HG02840 (cell line): ENCODE data around the gene CUL5.

Experiments used
- ATAC-seq: cut with Tn5 transposase; IDR thresholded peaks from one replicate; pipeline ENCODE4 v1.9.1; 2021; ENCODE audit warnings: mild to moderate bottlenecking, moderate library complexity, moderate number of reproducible peaks; ENCODE audit not compliant: unreplicated experiment, low FRiP score

The CUL5 gene

DNA sequence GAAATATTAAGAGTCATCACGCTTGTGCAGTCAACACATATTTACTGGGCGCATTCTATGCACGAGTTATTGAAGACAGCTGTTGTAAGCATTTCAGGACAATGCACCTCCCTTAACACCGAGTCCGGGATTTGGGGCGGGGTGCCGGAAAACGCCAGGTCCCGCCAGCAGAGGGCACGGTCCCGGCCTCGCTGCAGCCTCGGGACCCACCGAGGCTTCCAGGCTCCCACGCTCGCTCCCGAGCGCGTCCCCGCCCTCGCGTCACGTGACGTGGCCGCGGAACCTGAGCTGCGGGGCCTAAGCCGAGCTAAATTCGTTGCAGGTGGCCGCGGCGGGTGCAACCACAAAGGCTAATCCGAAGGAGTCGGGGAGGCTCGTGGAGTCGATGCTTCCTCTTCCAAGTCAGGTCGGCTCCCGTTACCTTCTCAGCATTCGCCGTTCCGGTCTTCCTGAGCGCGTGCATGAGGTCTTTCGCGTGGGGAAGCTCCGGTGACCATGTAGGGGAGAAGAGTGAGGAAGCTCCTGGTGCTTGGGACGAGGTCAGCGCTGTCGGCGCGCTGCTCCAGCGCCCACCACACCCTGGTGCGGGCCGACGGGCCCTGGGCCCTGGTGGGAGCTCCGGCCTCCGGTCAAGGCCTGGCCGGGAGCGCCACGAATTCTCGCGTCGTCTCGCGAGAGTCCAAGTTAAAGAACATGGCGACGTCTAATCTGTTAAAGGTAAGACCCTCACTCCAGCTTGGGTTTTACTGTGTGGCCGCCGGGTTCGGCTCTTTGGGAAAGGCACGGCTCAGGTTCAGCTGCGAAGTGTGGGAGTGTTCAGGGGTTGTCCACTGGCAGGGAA, at the start of gene CUL5:
TSS of gene CUL5 (plus strand) at position 243 of the 841 bp plus-strand sequence. CDS start at position 694, 451 bp downstream.
- peak; percentile 90 for ATAC-seq

DNA sequence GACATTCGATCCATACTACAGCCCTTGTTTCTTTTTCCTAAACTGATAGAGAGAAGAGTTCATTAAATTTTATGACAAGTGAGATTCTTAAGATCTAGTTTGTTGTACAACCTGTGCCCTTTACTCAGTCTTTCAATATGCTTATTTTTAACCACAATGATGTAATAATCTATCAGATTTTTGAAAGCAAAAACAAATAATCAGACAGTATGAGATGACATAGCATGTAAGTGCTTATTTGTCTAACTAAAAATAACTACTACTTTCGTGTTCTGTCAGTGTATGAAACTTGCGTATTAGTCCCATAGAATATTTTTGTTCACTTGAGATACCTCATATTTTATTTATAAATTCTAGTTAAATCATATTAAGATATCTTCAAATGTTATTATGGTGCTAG, 47.2 kb upstream of the CUL5 start:
- ATAC-seq, result no peak

DNA sequence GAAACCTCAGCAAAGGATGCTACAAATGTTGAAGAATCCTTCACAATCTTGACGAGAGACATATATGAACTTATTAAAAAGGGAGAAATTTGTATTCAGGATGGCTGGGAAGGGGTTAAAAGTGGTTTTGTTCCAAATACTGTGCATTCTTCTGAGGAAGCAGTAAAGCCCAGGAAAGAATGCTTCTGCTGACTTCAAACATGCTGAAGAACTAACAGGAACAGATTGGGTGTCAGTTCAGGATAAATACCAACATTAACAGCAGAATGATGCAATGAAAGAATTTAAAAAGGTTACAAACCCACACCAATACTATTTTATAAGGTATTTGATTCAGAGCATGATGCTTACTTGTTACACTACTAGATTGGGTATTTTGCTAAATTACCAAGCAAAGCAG, 46.5 kb upstream of the CUL5 start:
- ATAC-seq, result no peak

DNA sequence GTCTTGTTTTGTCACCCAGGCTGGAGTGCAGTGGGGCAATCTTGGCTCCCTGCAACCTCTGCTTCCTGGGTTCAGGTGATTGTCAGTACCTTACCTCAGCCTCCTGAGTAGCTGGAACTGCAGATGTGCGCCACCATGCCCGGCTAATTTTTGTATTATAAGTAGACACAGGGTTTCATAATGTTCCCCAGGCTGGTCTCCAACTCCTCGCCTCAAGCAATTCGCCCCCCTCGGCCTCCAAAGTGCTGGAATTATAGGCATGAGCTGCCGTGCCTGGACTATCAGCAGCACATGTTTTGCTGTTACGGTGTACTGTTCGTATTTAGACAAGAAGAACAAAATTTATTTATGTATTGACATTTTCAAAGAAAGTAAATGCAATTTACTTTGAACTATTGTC, 45.6 kb upstream of the CUL5 start:
- ATAC-seq, result no peak

DNA sequence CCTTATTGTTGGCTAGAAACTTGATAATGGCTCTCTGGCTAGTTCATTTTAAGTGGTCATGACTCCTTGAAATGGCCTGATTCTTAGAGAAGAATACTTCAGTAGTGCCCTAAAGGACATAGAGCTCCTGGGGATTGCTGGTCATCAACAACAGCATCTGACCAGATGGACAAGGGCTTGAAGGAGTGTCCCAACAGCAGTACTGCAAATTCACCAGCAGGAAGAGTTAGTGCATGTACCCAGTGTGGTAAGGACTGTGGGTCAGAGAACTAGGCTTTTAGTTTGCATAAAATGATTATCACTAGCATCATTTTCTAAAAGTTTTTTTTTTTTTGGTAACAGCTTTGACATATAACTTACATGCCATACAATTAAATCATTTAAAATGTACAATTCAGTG, 39.5 kb upstream of the CUL5 start:
- no peak for ATAC-seq

DNA sequence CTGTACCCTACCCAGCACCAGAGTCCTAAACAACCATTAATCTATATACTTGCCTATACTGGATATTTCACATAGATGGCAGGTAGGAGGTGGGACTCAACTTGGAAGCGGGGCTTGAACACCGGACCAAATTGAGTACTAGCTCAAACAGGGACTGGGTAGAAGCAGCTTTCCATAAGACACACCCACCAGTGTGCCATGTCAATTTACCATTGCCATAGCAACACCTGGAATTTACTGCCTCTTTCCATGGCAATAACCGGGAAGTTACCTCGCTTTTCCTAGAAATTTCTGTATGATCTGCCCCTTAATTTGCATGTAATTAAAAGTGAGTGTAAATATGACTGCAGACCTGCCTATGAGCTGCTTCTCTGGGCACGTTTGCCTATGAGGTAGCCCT, 38.6 kb upstream of the CUL5 start:
- ATAC-seq, result no peak

DNA sequence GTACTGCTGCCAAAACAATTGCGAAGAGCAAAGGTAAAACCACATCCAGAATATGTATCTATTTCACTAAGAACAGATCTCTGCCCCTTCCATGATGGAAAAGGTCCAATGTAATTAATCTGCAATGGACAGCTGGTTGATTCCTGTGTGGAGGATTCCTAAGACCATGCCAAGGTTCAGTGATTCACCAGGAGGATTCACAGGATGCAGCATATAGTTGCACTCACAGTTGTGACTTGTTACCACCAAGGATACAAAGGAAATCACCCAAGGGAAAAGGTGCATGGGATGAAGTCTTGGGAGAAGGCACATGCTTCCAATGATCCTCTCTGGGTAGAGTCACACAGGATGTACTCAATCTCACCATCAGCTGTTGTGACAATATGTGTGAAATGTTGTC, 35.1 kb upstream of the CUL5 start:
- no peak for ATAC-seq

DNA sequence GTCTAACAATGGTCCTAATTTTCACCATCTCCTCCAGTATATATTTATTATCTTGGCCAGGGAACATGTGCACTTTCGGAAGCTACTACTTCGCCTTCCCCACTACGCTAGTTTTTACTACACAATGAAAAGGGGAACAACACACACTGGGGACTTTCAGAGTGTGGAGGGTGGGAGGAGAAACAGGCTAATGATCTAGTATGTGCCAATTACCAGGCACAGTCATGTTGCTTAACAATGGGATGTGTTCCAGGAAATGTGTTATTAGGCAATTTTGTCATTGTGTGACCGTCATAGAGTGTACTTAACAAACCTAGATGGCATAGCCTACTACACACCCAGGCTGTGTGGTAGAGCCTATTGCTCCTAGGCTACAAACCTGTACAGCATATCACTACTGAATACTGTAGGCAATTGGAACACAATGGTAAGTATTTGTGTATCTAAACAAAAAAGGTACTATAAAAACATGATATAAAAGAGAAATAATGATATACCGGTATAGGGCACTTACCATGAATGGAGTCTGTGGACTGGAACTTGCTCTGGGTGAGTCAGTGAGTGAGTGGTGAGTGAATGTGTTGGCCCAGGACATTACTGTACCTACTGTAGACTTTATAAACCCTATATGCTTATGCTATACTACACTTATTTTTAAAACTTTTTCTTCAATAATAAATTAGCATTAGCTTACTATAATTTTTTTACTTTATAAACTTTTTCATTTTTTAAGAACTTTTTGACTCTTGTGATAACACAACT, 20.1 kb upstream of the CUL5 start:
- no peak for ATAC-seq

DNA sequence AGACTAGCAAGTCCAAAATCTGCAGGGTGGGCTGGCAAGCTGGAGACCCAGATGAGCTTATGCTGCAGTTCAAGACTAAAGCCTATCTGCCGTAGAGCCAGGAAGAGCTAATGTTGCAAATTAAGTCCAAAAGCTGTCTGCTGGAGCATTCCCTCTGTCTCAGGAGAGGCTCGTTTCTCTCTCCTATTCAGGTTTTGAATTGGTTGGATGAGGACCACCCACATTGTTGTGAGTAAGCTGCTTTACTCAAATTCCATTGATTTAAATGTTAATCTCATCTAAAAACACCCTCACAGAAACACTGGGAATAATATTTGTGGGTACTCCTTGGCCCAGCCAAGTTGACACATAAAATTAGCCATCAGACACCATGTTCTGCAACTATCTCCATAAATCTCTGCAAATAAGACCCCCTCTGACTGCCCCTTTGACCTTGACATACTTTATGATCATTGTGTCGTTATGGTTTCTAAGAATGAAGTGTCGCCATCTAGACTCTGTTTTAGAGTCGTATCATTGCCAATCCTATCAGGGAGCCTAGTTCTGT, 16.8 kb upstream of the CUL5 start:
- no peak for ATAC-seq

DNA sequence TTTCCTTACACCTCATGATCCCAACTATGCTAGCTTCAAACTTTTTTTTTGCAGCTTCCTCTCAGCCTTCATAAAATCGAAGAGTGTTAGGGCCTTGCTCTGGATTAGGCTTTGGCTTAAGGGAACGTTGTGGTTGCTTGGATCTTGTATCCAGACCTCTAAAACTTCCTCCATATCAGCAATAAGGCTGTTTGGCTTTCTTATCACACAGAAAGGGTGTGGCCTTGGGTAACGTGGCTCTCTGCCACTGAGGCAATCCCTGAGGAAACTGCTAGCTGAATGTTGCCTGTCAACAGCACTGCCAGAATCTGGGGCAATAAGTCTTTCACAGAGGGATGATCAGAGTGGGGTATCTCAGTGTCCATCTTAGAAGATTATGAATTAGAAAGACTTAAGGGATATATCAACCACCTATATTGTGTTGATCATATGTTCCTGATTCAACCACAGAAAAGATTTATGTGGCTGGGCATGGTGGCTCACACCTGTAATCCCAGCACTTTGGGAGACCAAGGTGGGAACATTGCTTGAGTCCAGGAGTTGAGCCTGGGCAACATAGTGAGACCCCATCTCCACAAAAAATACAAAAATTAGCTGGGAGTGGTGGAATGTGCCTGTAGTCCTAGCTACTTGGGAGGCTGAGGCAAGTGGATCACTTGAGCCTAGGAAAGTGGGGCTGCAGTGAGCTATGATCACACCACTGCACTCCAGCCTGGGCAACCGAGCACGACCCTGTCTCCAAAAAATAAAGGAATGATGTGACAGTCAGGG, 12.5 kb upstream of the CUL5 start:
- ATAC-seq, result no peak

DNA sequence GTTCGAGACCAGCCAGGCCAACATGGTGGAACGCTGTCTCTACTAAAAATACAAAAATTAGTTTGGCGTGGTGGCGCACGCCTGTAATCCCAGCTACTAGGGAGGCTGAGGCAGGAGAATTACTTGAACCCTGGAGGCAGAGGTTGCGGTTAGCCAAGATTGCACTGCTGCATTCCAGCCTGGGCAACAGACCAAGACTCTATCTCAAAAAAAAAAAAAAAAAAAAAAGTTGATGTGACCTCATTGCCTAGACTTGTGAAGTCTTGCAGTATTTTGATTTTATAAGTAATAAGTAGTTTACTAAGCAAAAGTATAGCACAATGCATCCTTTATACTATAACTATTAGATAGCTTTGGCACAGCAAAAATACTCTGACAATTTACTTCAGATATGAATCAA, 9.9 kb upstream of the CUL5 start:
- no peak for ATAC-seq

DNA sequence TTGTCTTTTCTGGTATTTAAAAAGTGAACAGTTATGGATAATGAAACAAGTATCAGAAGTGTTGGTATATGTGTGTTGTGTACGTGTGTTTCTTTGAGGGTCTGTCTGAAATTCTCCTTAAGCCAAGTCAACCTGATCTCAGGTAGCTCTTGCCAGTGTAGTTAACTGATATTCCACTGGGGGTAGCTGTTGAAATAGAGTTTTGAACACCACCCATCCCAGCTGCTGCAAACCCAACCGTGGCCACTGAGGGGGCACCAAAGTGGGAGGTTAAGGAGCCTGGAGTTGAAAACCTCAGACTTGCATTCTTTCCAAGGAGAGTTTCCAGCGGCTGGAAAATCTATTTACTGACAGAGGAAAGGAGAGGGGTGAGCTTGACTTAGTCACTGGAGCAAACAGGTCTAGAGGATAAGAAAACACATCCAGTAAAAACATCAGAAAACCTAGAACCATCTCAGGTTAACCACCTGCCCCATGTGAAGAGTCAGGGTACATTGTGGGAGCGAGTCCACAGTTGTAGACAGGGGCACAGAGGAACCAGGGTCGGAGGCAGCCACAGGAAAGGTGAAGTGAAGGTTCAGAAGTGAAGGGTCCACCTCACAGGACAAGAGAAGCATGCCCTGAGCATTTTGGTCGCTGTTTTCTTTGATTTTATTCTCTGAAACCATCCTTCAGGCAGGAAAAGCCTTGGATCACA, 8.8 kb upstream of the CUL5 start:
- peak; percentile 82 for ATAC-seq

DNA sequence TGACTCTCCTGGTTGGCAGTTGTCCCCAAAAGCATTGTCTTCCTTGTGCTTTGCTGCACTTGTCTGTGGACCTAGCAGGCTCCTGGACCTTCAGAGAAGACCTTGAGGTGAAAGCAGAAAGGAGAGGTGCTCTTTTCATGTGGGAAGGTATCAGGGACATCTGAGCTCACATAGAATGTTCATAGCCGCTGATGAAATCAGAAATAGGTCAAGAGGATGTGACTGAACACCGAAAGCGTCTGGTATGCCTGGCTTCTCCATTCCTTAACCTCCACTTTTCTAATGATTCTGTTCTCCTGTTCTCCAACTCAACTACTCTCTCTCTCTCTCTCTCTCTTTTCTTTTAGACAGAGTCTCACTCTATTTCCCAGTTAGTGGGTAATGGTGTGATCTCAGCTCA, 6.2 kb upstream of the CUL5 start:
- no peak for ATAC-seq

DNA sequence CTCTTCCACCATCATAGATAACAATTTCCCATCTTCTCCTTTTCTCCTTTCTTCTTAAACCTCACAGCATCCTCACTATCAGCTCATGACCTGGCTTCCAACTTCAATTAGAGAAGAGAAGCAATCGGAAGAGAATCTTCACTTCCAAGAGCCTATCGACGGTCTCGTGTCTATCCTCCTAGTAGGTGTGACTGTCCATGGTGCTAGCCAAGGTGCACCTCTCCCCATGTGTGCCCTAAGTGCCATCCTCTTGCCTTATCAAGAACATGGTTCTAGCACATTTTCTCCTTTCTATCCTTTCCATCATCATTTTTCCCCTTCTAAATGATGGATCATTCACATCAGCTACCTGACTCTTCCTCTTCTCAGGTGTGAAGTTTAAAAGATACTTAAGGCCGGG, 5.1 kb upstream of the CUL5 start:
- ATAC-seq, result no peak

DNA sequence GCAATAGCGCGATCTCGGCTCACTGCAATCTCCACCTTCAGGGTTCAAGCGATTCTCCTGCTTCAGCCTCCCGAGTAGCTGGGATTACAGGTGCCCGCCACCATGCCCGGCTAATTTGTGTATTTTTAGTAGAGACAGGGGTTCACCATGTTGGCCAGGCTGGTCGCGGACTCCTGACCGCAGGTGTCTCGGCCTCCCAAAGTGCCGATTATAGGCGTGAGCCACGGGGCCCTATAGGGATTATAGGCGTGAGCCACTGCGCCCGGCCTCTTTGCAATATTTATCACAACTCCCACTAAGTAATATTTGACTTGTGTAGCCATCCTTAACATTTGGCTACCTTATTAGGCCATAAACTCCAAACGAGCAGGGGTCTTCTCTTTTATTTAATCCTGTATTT, 879 bp upstream of the CUL5 start:
- ATAC-seq, result no peak

DNA sequence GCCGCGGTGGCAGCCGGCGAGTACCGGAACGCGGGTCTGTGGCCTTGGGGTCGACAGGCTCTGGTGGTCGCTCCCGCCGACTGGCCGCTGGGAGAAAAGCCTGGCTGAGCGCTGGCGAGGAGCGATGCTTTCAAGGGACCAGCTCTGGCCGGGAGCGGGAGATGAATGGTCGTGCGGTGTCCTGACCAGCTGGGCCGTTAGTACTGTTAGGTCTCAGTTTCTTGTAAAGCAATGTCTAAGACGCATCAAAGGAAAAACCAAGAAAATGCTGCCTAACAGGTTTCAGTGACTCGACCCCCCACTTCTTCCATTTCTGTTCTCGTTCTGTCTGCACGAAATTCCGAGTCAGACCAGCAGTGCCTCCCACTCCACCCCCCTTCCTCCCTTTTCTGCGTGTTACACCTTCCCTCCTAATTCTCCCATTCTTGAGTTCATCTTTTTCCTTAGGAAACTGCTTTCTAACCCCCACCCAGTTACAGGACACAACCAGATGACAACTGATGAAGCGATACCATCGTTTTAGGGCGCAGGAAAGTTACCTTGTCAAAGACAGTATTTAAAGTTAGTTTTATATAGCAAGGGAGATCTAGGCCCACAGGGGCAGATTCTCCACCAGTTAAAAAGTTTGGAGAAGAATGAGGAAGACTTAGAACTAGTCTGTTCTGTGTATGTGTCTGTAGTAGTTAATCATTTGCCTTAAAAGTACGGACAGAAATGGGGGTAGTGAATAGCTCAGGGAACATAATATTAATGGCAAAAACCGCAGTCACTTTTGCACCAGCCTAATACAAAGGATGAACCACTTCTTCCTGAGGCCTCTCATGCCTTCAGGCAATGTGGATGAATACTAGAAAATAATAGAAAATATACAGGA, 1.0 kb downstream of the CUL5 start:
- ATAC-seq, result no peak

DNA sequence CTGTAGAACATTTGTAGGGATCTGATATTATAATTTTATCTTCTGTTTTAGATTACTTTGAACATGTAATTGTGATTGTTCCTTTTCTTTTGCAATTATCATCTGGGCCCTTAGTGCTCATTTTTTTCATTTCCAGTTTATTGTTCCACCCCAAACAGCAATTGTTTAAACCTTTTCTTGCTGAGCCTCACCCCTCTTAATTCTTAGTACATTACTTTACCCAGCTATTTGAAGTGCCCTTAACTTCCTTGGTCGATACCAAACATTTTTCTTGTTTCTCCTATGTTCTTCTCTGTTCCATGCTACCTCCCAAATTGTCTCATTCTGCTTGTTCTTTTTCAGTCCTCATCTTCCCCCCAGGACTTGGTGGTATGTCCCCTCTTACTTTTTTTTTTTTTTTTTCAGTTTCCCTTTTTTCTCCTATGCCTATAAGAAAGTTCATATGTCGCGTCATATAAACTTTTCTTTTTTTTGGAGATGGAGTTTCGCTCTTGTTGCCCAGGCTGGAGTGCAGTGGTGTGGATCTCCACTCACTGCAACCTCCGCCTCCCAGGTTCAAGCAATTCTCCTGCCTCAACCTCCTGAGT, 3.5 kb downstream of the CUL5 start:
- ATAC-seq, result no peak

DNA sequence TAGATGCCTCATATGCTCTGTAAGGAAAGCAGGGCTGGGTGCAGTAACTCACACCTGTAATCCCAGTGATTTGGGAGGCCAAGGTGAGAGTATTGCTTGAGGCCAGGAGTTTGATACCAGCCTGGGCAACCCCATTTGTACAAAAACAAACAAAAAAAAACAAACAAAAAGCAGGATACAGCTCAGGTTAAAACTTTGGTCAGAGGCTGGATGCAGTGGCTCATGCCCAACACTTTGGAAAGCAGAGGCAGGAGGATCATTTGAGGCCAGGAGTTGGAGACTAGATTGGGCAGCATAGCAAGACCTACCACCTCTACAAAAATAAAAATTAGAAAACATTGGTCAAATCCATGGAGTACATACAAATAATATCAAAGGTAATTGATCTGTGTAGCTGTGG, 7.9 kb downstream of the CUL5 start:
- ATAC-seq, result no peak

DNA sequence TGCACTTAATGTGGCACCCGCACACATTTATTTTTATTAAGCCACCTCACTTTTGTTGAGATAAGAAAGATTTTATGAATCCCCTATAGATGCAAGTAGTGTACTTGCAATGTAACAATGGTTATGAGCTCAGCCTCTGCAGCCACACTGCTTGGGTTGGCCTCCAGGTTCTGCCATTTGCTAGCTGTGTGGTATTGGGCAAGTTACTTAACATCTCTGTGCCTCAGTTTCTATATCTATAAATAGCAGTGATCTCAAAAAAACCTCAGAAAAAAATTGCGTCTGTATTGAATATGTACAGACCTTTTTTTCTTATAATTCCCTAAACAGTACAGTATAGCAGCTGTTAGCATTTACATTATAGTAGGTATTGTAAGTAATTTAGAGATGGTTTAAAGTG, 10.0 kb downstream of the CUL5 start:
- ATAC-seq, result no peak
